Neural crest cell (in vitro differentiated cells): ENCODE results near the gene IGF2. TPM values are rescaled to one million over a fixed set of nuclear protein-coding genes. Genes with fewer than 3 reads are reported as not detected.

Experiments
- DNase-seq: peaks from one replicate; pipeline ENCODE4 v3.0.0; 2021; ENCODE audit warnings: low read depth, mixed read lengths, low spot score
- H3K27ac Mint-ChIP-seq: one replicate; pipeline ENCODE4 v1.8.0; 2021; ENCODE audit warnings: mild to moderate bottlenecking, mixed read lengths; ENCODE audit not compliant: unreplicated experiment
- H3K27me3 Mint-ChIP-seq: 2 replicates; pipeline ENCODE4 v1.8.0; 2021; ENCODE audit warnings: low read depth, mild to moderate bottlenecking, mixed read lengths
- H3K36me3 Mint-ChIP-seq: 2 replicates; pipeline ENCODE4 v1.8.0; 2021; ENCODE audit warnings: low read depth, mild to moderate bottlenecking, mixed read lengths
- H3K4me1 Mint-ChIP-seq: 2 replicates; pipeline ENCODE4 v1.8.0; 2021; ENCODE audit warnings: mixed read lengths
- H3K4me3 Mint-ChIP-seq: one replicate; pipeline ENCODE4 v1.8.0; 2021; ENCODE audit warnings: mild to moderate bottlenecking, mixed read lengths
- H3K9me3 Mint-ChIP-seq: 2 replicates; pipeline ENCODE4 v1.8.0; 2021; ENCODE audit warnings: mixed read lengths
- CTCF ChIP-seq: fragments of 200-600 bp; sonication (generic); conservative IDR thresholded peaks from 2 replicates; pipeline ENCODE4 v1.5.0; 2021; ENCODE audit warnings: antibody characterized with exemption, mild to moderate bottlenecking
- microRNA-seq: library from miRNA; unstranded; fragments of <30 nt; microRNA quantifications from one replicate; pipeline ENCODE4, GENCODE V29; 2020
- total RNA-seq: library from RNA; stranded (reverse); gene quantifications from 2 replicates; pipeline ENCODE4 v1.2.1, GENCODE V29; 2021

Gene IGF2
- total RNA-seq, 1 donor from 2014 or later, result 20.1 TPM

GRCh38 chr11:2086239-2087040 lies 52.7 kb downstream of the IGF2 start:
- TF ChIP-seq CTCF, result no peak
- no peaks in the 10 kb centered on the region for H3K4me1 Mint-ChIP-seq
- H3K4me3 Mint-ChIP-seq, result no peak overlapping the region
- no peak overlapping the region for H3K27ac Mint-ChIP-seq
- peaks cover 11% of the 10 kb centered on the region for H3K9me3 Mint-ChIP-seq
- no peak for DNase-seq
- H3K36me3 Mint-ChIP-seq, result peaks cover 7% of the 10 kb centered on the region
- no peaks in the 10 kb centered on the region for H3K27me3 Mint-ChIP-seq

- H3K9me3 Mint-ChIP-seq, result peaks cover 11% of the 10 kb centered on the region
- peaks cover 7% of the 10 kb centered on the region for H3K36me3 Mint-ChIP-seq
- no peak overlapping the region for H3K4me3 Mint-ChIP-seq
- H3K27me3 Mint-ChIP-seq, result no peaks in the 10 kb centered on the region
- peak overlapping the region; percentile 77 for H3K27ac Mint-ChIP-seq
- no peak for TF ChIP-seq CTCF
- H3K4me1 Mint-ChIP-seq, result no peaks in the 10 kb centered on the region
- no peak for DNase-seq
Measured at GRCh38 chr11:2085251-2086066, 53.7 kb downstream of the IGF2 start.

- no peaks in the 10 kb centered on the region for H3K27me3 Mint-ChIP-seq
- H3K9me3 Mint-ChIP-seq, result peaks cover 11% of the 10 kb centered on the region
- DNase-seq, result no peak
- no peaks in the 10 kb centered on the region for H3K4me1 Mint-ChIP-seq
- no peak overlapping the region for H3K4me3 Mint-ChIP-seq
- no peak overlapping the region for H3K27ac Mint-ChIP-seq
- H3K36me3 Mint-ChIP-seq, result peaks cover 7% of the 10 kb centered on the region
- TF ChIP-seq CTCF, result no peak
Measured at GRCh38 chr11:2084721-2085120, 54.5 kb downstream of the IGF2 start.

Small RNAs within 50 kb of the gene (microRNA-seq; reads per million reads assigned to microRNA genes)
- not detected for gene MIR4686
- gene MIR483, result 99.5 reads per million, percentile 60 among the genes with 10 or more reads in this experiment

Other genes with a start within 250 kb of the IGF2 start
- gene PRR33, start 247.5 kb downstream of the IGF2 start, total RNA-seq, result not detected in 2 replicates
- not detected in 2 replicates for gene TNNT3, start 219.7 kb downstream of the IGF2 start, total RNA-seq
- gene MRPL23, start 192.1 kb downstream of the IGF2 start, total RNA-seq, result 60.8 and 66.7 TPM in 2 replicates
- gene H19, start 141.5 kb downstream of the IGF2 start, total RNA-seq, result 71.3 and 71.8 TPM in 2 replicates
- gene INS, start 21.8 kb upstream of the IGF2 start, total RNA-seq, result not detected in 2 replicates
- 0.61 and 0.68 TPM in 2 replicates for gene TH, start 32.4 kb upstream of the IGF2 start, total RNA-seq
- 0.16 TPM in 1 of 2 replicates, not detected in the other for gene ASCL2, start 131.2 kb upstream of the IGF2 start, total RNA-seq
- gene C11orf21, start 162.5 kb upstream of the IGF2 start, total RNA-seq, result not detected in 2 replicates
- gene TSPAN32, start 162.6 kb upstream of the IGF2 start, total RNA-seq, result not detected in 2 replicates
- 211 and 225 TPM in 2 replicates for gene CD81, start 237.9 kb upstream of the IGF2 start, total RNA-seq